CD4-positive, CD25-positive, alpha-beta regulatory T cell (primary cell): ENCODE measurements around the gene PAFAH1B1. TPM values are rescaled to one million over a fixed set of nuclear protein-coding genes. Genes with fewer than 3 reads are reported as not detected.

Experiments
- ATAC-seq, 2 donors: fragments of 150-1000 bp; cut with Tn5 transposase; one replicate each; pipeline ENCODE4 v1.10.0; 2021; ENCODE audit warnings: low read depth in 2 of 2, moderate number of reproducible peaks in 2 of 2, moderate library complexity in 1 of 2
- DNase-seq, 3 donors: peaks; one replicate each; pipeline versions ENCODE4 v3.0.0 to v3.0.0-alpha.2; 2012 to 2022; ENCODE audit warnings: mixed read lengths in 1 of 3
- H3K27ac ChIP-seq: one replicate; pipeline ENCODE4 v1.7.0; 2013; ENCODE audit warnings: mild to moderate bottlenecking, low read length; ENCODE audit not compliant: insufficient read depth, poor library complexity, severe bottlenecking
- H3K27me3 ChIP-seq: one replicate; pipeline ENCODE4 v1.7.0; 2013; ENCODE audit warnings: low read length; ENCODE audit not compliant: control insufficient read depth, insufficient read depth
- H3K36me3 ChIP-seq: one replicate; pipeline ENCODE4 v1.7.0; 2013; ENCODE audit warnings: mild to moderate bottlenecking, low read length, moderate library complexity; ENCODE audit not compliant: control insufficient read depth, insufficient read depth
- H3K4me1 ChIP-seq: 2 replicates; pipeline ENCODE4 v1.7.0; 2013; ENCODE audit warnings: mild to moderate bottlenecking, low read length; ENCODE audit not compliant: insufficient read depth, control insufficient read depth, poor library complexity, severe bottlenecking
- H3K4me3 ChIP-seq: one replicate; pipeline ENCODE4 v1.7.0; 2013; ENCODE audit warnings: low read depth, mild to moderate bottlenecking, low read length, moderate library complexity
- H3K9me3 ChIP-seq, 2 experiments: 1 replicate in 1 of 2; 2 replicates in 1 of 2; pipeline ENCODE4 v1.7.0; 2013; ENCODE audit warnings: low read length in 2 of 2, mild to moderate bottlenecking in 1 of 2, moderate library complexity in 1 of 2; ENCODE audit not compliant: control insufficient read depth in 2 of 2
- H3K27ac Mint-ChIP-seq, 3 donors: one replicate each; pipeline ENCODE4 v1.8.0; 2020 to 2022; ENCODE audit warnings: mild to moderate bottlenecking in 3 of 3, mixed read lengths in 3 of 3, moderate library complexity in 2 of 3
- H3K27me3 Mint-ChIP-seq: one replicate; pipeline ENCODE4 v1.8.0; 2022; ENCODE audit warnings: mild to moderate bottlenecking, mixed read lengths
- H3K36me3 Mint-ChIP-seq: one replicate; pipeline ENCODE4 v1.8.0; 2020; ENCODE audit warnings: mixed read lengths
- H3K4me1 Mint-ChIP-seq, 4 donors: one replicate each; pipeline ENCODE4 v1.8.0; 2020 to 2022; ENCODE audit warnings: mixed read lengths in 4 of 4, mild to moderate bottlenecking in 1 of 4
- H3K4me3 Mint-ChIP-seq, 4 donors: one replicate each; pipeline ENCODE4 v1.8.0; 2020 to 2022; ENCODE audit warnings: mild to moderate bottlenecking in 4 of 4, mixed read lengths in 4 of 4, moderate library complexity in 3 of 4
- H3K9me3 Mint-ChIP-seq, 7 donors: one replicate each; pipeline ENCODE4 v1.8.0; 2020 to 2022; ENCODE audit warnings: mixed read lengths in 7 of 7, mild to moderate bottlenecking in 3 of 7, moderate library complexity in 2 of 7
- polyA plus RNA-seq, 4 donors: library from polyadenylated mRNA; unstranded; fragments of 300-500 nt; fragmentation: Illumina TruSeq; gene quantifications; one replicate each; pipeline ENCODE4 v1.2.3, GENCODE V29; 2021
- total RNA-seq: library from RNA; stranded (reverse); gene quantifications from one replicate; pipeline ENCODE4 v1.2.3, GENCODE V29; 2022

Gene PAFAH1B1
- total and polyA plus RNA-seq, 5 donors from 2014 or later = 20.6 to 174 (median 33.6) TPM

- Histone ChIP-seq H3K4me1 (peaks cover 5% of the 10 kb centered on the region), H3K36me3 (no peaks in the 10 kb centered on the region), H3K9me3 (no peaks in the 10 kb centered on the region), H3K4me3 (no peak overlapping the region), H3K27ac (no peak overlapping the region), H3K27me3 (peaks cover 4% of the 10 kb centered on the region)
- Mint-ChIP-seq H3K27ac (no peak overlapping the region), H3K36me3 (no peaks in the 10 kb centered on the region), H3K4me3 (peak overlapping the region in 2 of 4 donors; percentile 15 to 24), H3K9me3 (peaks cover 0 to 2% (median 0%) of the 10 kb centered on the region in 7 donors), H3K27me3 (peaks cover 27% of the 10 kb centered on the region), H3K4me1 (peaks cover 0 to 5% (median 2%) of the 10 kb centered on the region in 4 donors)
- ATAC-seq = no peak
- DNase-seq = no peak
Observed at GRCh38 chr17:2723505-2723996, 130.1 kb downstream of the PAFAH1B1 start.

- Mint-ChIP-seq H3K27me3 (peaks cover 27% of the 10 kb centered on the region), H3K9me3 (no peaks in the 10 kb centered on the region), H3K27ac (no peak overlapping the region), H3K4me3 (peak overlapping the region in 2 of 4 donors; percentile 41 to 50), H3K4me1 (peaks cover 0 to 5% (median 2%) of the 10 kb centered on the region in 4 donors), H3K36me3 (no peaks in the 10 kb centered on the region)
- Histone ChIP-seq H3K4me3 (no peak overlapping the region), H3K9me3 (no peaks in the 10 kb centered on the region), H3K27me3 (peaks cover 4% of the 10 kb centered on the region), H3K27ac (no peak overlapping the region), H3K36me3 (no peaks in the 10 kb centered on the region), H3K4me1 (peaks cover 5% of the 10 kb centered on the region)
- no peak for DNase-seq
- ATAC-seq = peak in 1 of 2 donors; percentile 30
Observed at GRCh38 chr17:2723997-2724783, 130.7 kb downstream of the PAFAH1B1 start.

GRCh38 chr17:2724784-2725164, 131.3 kb downstream of the PAFAH1B1 start:
- Mint-ChIP-seq H3K4me3 (peak overlapping the region in 2 of 4 donors; percentile 44 to 72), H3K27me3 (peaks cover 27% of the 10 kb centered on the region), H3K27ac (no peak overlapping the region), H3K4me1 (peaks cover 0 to 5% (median 2%) of the 10 kb centered on the region in 4 donors), H3K9me3 (no peaks in the 10 kb centered on the region), H3K36me3 (no peaks in the 10 kb centered on the region)
- H3K4me1 ChIP-seq = peaks cover 5% of the 10 kb centered on the region
- no peaks in the 10 kb centered on the region for H3K36me3 ChIP-seq
- H3K27ac ChIP-seq = no peak overlapping the region
- ATAC-seq (peak; percentile 66 to 71), DNase-seq (peak in 2 of 3 donors; percentile 13 to 66)
- no peak overlapping the region for H3K4me3 ChIP-seq
- H3K9me3 ChIP-seq = no peaks in the 10 kb centered on the region
- H3K27me3 ChIP-seq = peaks cover 4% of the 10 kb centered on the region

GRCh38 chr17:2730764-2731353, 137.4 kb downstream of the PAFAH1B1 start:
- Histone ChIP-seq H3K27me3 (no peaks in the 10 kb centered on the region), H3K4me3 (no peak overlapping the region), H3K9me3 (no peaks in the 10 kb centered on the region)

GRCh38 chr17:2731807-2732206, 138.4 kb downstream of the PAFAH1B1 start:
- Mint-ChIP-seq H3K27me3 (peaks cover 11% of the 10 kb centered on the region), H3K36me3 (no peaks in the 10 kb centered on the region), H3K4me1 (no peaks in the 10 kb centered on the region), H3K4me3 (no peak overlapping the region), H3K27ac (no peak overlapping the region), H3K9me3 (no peaks in the 10 kb centered on the region)
- H3K27ac ChIP-seq = no peak overlapping the region
- no peak overlapping the region for H3K4me3 ChIP-seq
- no peaks in the 10 kb centered on the region for H3K27me3 ChIP-seq
- no peaks in the 10 kb centered on the region for H3K36me3 ChIP-seq
- no peak for DNase-seq
- no peaks in the 10 kb centered on the region for H3K4me1 ChIP-seq
- ATAC-seq = no peak
- no peaks in the 10 kb centered on the region for H3K9me3 ChIP-seq

More at GRCh38 chr17:2730764-2731353, 137.4 kb downstream of the PAFAH1B1 start:
- H3K36me3 Mint-ChIP-seq = no peaks in the 10 kb centered on the region
- H3K27ac Mint-ChIP-seq = no peak overlapping the region
- H3K36me3 ChIP-seq = no peaks in the 10 kb centered on the region
- H3K27ac ChIP-seq = no peak overlapping the region
- no peaks in the 10 kb centered on the region for H3K4me1 Mint-ChIP-seq
- no peak overlapping the region for H3K4me3 Mint-ChIP-seq
- peaks cover 16% of the 10 kb centered on the region for H3K27me3 Mint-ChIP-seq
- H3K9me3 Mint-ChIP-seq = no peaks in the 10 kb centered on the region
- DNase-seq = no peak
- no peak for ATAC-seq
- no peaks in the 10 kb centered on the region for H3K4me1 ChIP-seq

- H3K36me3 Mint-ChIP-seq = no peaks in the 10 kb centered on the region
- no peaks in the 10 kb centered on the region for H3K4me1 Mint-ChIP-seq
- peaks cover 10% of the 10 kb centered on the region for H3K27me3 Mint-ChIP-seq
- H3K27ac Mint-ChIP-seq = no peak overlapping the region
- Histone ChIP-seq H3K27ac (no peak overlapping the region), H3K4me1 (no peaks in the 10 kb centered on the region), H3K36me3 (no peaks in the 10 kb centered on the region), H3K9me3 (no peaks in the 10 kb centered on the region), H3K27me3 (no peaks in the 10 kb centered on the region), H3K4me3 (no peak overlapping the region)
- H3K9me3 Mint-ChIP-seq = no peaks in the 10 kb centered on the region
- H3K4me3 Mint-ChIP-seq = no peak overlapping the region
- no peak for DNase-seq
- no peak for ATAC-seq
Observed at GRCh38 chr17:2734939-2735338, 141.5 kb downstream of the PAFAH1B1 start.
